NOMO-1 treated with DMSO at 0.1 percent for 48 hours (cell line): ENCODE results near the gene KCNK7.

ENCODE experiments used
- DNase-seq: peaks from one replicate; lab custom pipeline; 2025; ENCODE audit not compliant: unreplicated experiment; lab: John Stamatoyannopoulos, UW

The KCNK7 gene

GRCh38 chr11:65558930-65559509 is 36.6 kb downstream of the KCNK7 start:
- no peak for DNase-seq

- peak; percentile 44 for DNase-seq
These were observed 37.3 kb downstream of the KCNK7 start, which contains the start of gene LTBP3 for GRCh38 chr11:65558002-65558929. Gene LTBP3 (minus strand): TSS chr11:65558359. CDS start chr11:65557959, 400 bp downstream.

DNA sequence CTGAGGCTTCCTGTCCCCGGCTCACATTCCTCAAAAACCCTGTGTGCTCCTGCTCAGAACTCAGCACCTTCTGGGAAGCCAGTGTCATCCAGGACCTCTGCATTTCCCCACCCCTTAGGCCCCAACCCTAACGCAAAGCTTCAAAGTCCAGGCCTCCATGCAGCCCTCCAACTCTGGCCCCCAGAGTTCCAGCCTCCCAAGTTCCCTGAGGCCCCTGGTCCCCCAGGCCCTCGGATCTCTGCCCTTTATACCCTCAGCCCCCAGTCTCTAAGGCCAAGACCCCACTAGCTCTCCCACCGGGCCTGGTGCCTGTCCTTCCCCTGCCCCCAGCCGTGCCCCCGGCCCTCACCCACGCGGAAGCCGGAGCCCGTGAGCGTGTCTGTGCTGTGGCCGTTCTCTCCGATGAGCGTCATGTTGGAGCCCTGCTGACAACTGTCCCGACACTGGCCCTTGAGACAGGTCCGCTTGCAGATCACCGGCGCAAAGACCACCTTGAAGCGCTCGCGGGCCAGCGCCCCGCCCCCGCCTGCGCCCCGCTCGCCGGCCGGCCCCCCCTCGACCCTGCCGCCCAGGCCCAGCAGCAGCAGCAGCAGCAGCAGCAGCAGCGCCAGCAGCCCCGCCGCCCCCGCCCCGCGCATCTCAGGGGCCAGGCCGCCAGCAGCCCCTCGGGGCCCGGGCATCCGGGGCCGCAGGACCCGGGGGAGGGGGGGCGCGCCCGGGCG is 38.2 kb downstream of the KCNK7 start:
- DNase-seq: no peak

DNA sequence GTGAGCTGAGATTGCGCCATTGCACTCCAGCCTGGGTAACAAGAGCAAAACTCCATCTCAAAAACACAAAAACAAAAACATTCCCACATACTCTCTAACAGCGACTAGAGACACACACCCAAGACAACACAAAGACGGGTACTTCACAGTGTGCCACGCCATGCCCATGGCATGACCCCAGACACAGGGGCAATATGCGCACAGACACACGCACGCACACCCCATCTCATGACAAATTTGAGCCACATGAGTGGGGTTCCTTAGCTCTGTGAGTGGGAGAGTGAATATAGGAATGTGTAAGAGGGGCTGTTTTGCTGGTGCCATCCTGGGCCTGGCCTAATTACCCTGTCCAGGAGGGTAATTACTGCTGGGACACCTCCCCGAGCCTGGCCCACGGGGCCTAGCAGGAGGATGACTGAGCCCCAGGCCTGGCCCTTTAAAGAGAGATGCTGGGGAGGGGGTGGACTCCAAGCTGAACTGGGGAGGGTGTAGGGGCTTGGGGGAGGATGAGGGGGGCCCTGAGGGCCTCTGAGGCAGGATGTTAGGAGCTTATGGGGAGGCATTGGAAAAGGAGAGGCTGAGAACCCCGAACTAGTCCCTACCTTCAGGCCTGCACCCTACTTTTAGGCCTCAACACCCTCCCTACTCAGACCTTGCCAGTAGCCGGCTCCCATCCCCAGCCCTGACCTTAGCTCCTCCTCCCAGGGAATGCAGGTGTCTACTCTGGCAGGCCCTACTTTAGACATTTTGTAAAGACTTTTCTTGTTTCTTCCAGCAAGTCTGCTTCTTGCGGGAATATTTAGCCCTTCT is 38.9 kb downstream of the KCNK7 start:
- no peak for DNase-seq

GRCh38 chr11:65555693-65556231 is 39.8 kb downstream of the KCNK7 start:
- no peak for DNase-seq

GRCh38 chr11:65554842-65555430 is 40.7 kb downstream of the KCNK7 start:
- DNase-seq: no peak

DNA sequence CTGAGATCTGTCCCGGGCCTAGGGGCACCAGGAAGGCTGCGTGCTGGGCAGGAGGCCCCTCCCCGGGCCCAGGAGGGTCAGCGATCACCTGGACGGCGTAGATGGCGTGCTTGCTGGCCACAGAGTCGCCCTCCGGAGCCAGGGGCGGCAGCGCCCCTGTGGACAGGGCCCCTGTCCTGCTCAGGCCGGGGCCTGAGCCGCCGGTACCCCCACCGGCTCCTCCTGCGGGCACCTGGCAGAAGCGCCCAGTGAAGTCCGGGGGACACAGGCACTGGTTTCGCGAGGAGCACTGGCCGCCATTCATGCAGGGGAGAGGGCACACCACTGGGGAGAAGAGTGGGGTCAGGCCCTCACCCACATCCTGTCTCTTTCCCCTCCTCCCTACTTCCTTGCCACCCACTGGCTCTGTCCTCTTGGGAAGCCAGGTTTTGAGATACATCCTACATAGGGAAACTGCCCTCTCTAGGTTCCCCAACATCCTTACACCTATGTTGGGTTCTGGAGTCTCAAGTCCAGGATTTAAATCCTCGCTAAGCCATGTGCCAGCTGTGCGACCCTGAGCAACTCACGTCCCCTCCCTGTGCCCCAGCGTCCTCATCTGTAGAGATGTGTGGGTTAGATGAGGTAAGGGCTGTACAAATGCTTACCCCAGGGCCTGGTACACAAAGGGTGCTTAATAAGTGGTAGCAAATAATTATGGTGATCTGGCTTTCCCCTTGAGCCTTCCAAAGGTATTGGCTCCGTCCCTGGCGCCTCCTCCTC is 41.4 kb downstream of the KCNK7 start:
- DNase-seq: no peak

DNA sequence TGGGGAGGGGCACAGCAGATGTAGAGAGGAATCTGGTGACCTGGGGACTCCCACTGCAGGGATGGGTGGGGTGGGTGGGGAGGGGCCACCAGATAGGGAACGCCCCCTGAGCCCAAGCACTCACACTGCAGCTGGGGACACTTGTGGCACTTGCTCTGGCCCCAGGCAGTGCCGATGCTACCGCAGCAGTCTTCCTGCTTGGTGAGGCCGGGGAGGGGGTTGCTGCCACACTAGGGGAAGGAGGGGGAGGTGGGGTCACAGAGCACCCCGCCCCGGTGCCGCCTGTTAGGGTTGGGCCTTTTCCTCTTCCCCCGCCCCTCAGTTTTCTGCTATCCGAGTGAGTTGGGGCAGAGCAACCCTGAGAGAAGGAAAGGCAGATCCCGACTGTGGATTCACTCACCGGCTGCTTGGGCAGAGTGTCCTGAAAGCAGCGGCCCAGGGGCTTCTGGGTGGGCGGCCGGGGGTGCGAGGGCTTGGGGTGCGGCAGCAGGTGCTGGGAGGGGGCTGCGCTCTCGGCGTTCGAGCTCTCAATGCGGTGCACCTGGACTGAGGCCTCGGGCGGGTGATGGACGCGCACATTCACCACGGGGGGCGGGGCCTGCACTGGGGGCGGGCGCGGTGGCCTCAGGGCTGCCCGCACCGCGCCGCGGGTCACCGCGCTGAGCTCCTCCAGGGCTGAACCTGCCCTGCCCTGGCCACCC is 42.1 kb downstream of the KCNK7 start:
- no peak for DNase-seq

- no peak for DNase-seq
These were observed 43.1 kb downstream of the KCNK7 start for GRCh38 chr11:65552388-65552951.

DNA sequence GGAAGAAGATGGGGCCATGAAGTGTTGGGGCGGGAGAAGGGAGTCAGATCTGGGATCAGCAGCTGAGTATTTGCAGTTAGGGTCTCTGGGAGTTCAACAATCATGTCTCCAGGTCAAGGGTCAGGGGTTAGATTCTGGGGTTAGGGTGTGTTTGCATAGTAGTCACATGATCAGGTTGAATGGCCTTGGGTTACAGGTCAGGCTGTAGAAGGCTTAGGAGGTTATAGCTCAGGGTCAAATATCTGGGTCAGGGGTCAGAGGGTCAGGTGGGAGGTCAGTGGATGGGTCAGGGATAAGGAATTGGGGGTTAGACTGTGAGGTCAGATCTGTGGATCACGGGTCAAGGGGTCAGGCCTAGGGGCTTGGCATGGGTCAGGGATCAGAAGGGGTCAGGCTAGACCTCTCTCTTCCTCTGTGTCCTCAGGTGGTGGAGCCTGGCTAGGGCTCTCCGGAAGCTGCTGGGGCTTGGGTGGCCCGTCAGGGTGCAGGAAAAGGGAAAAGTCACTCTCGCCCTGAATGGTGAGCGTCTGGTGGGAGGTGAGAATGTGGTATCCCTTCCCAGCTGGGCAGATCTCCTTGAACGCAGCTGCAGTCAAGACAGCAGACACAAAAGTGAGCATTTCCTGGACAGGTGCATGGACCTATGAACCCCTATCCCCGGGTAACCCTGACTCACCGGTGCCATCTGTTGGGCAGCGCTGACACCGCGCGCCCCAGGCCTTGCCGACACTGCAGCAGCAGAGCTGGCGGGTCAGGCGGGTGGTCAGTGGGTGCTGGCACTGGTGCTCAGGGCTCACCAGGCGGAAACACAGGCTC is 43.8 kb downstream of the KCNK7 start:
- peak; percentile 55 for DNase-seq

DNA sequence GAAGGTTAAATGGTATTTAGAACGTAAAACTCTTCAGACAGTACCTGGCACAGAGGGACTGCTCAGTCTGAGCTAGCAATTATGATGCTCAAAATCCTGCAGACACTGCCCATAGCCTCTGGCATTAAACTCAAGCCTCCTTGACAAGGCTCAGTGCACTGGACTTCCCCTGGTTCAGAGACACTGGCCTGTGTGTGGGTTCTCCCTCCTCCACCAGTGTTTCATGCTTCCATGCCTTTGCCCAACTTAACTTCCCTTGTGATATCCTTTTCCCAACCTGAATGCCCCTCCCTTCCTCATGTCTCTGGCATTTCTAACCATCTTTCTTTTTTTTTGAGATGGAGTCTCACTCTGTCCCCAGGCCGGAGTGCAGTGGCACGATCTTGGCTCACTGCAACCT is 46.5 kb downstream of the KCNK7 start:
- DNase-seq: no peak

GRCh38 chr11:65548395-65548794 is 47.2 kb downstream of the KCNK7 start:
- no peak for DNase-seq

- no peak for DNase-seq
These were observed 48.0 kb downstream of the KCNK7 start for GRCh38 chr11:65547446-65548125.

- DNase-seq: peak; percentile 65
These were observed 49.2 kb downstream of the KCNK7 start for GRCh38 chr11:65546217-65546958.

GRCh38 chr11:65545853-65546216 is 49.8 kb downstream of the KCNK7 start:
- no peak for DNase-seq
